Measurements from ENCODE around the gene PON3. TPM values are rescaled to one million over a fixed set of nuclear protein-coding genes. Genes with fewer than 3 reads are reported as not detected.

PON3 gene
- total RNA-seq, 1 experiment from 2014 or later: 1.2 TPM

DNA sequence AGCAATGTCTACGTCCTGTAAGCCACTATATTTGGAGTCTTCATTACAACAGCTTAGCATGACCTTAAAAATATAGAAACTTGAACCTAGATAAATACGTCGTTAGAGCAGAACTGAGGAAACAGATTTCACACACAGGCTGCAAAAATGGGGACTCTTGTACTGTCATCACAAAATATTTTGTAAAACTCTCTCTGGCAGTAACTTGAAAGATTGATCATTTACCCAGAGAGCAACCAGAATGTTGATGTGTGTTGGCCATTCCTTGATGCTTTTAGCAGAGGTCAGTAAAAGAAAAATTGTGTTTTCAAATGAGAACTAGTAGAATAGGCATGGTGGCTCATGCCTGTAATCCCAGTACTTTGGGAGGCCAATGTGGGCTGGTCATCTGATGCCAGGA, 57.3 kb downstream of the PON3 start:
- POLR2A ChIA-PET: no interaction called here
- Histone ChIP-seq H3K27ac (ENCODE audit: low read length) (no peak overlapping the region), H3K36me3 (ENCODE audit: control insufficient read depth, insufficient read depth, low read length) (no peaks in the 10 kb centered on the region; the same call in 1 of the 2 replicates), H3K4me3 (ENCODE audit: low read depth in 2 of 2, low read length in 2 of 2) (no peak overlapping the region), H3K9me3 (ENCODE audit: control insufficient read depth, insufficient read depth, low read depth, low read length) (no peaks in the 10 kb centered on the region), H3K27me3 (ENCODE audit: control insufficient read depth, insufficient read depth, low read length) (no peaks in the 10 kb centered on the region), H3K4me1 (ENCODE audit: control insufficient read depth, insufficient read depth, low read length) (no peaks in the 10 kb centered on the region)
- intact Hi-C loops (cut with micrococcal nuclease; ENCODE audit: unreplicated experiment): no loop called here
- CTCF ChIA-PET: no interaction called here
- no peak for ATAC-seq
- no peak for DNase-seq (ENCODE audit: low read depth, low spot score)
- TF ChIP-seq, protein P1, sequence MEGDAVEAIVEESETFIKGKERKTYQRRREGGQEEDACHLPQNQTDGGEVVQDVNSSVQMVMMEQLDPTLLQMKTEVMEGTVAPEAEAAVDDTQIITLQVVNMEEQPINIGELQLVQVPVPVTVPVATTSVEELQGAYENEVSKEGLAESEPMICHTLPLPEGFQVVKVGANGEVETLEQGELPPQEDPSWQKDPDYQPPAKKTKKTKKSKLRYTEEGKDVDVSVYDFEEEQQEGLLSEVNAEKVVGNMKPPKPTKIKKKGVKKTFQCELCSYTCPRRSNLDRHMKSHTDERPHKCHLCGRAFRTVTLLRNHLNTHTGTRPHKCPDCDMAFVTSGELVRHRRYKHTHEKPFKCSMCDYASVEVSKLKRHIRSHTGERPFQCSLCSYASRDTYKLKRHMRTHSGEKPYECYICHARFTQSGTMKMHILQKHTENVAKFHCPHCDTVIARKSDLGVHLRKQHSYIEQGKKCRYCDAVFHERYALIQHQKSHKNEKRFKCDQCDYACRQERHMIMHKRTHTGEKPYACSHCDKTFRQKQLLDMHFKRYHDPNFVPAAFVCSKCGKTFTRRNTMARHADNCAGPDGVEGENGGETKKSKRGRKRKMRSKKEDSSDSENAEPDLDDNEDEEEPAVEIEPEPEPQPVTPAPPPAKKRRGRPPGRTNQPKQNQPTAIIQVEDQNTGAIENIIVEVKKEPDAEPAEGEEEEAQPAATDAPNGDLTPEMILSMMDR (IDR thresholded peaks at IDR 0.05): no peak
- BruUV-seq (replicated peaks): no TSS peak
- in situ Hi-C loops (cut with HindIII; ENCODE audit: low pct_unique_long_range_greater_than_20kb, low sequenced_read_pairs): no loop called here

DNA sequence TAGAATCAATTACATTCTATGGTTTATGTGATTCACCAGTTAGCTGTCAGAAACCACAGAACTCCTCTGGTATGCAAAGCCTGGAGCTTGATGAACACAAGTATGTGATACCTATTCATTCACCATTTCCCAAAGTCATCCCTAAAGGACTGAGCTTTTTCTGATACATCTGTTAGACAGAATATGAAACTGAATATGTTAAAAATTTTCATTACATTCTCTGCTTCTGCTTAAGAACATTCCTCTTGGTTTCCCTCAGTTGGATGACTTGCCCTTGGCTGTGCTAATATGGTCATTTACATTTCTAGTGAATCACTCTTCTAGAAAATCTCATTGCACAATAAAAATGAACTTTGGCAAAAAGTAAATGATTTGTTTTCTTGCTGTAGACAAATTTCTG, 61.1 kb downstream of the PON3 start:
- H3K9me3 ChIP-seq (ENCODE audit: control insufficient read depth, insufficient read depth, low read depth, low read length): no peaks in the 10 kb centered on the region
- intact Hi-C loops (cut with micrococcal nuclease; ENCODE audit: unreplicated experiment) (no loop called here), in situ Hi-C loops (cut with HindIII; ENCODE audit: low pct_unique_long_range_greater_than_20kb, low sequenced_read_pairs) (no loop called here)
- ChIA-PET CTCF (no interaction called here), POLR2A (no interaction called here)
- no peak overlapping the region for H3K4me3 ChIP-seq (ENCODE audit: low read depth in 2 of 2, low read length in 2 of 2)
- TF ChIP-seq, protein P1 (IDR thresholded peaks at IDR 0.05): no peak
- TF ChIP-seq, protein P2, sequence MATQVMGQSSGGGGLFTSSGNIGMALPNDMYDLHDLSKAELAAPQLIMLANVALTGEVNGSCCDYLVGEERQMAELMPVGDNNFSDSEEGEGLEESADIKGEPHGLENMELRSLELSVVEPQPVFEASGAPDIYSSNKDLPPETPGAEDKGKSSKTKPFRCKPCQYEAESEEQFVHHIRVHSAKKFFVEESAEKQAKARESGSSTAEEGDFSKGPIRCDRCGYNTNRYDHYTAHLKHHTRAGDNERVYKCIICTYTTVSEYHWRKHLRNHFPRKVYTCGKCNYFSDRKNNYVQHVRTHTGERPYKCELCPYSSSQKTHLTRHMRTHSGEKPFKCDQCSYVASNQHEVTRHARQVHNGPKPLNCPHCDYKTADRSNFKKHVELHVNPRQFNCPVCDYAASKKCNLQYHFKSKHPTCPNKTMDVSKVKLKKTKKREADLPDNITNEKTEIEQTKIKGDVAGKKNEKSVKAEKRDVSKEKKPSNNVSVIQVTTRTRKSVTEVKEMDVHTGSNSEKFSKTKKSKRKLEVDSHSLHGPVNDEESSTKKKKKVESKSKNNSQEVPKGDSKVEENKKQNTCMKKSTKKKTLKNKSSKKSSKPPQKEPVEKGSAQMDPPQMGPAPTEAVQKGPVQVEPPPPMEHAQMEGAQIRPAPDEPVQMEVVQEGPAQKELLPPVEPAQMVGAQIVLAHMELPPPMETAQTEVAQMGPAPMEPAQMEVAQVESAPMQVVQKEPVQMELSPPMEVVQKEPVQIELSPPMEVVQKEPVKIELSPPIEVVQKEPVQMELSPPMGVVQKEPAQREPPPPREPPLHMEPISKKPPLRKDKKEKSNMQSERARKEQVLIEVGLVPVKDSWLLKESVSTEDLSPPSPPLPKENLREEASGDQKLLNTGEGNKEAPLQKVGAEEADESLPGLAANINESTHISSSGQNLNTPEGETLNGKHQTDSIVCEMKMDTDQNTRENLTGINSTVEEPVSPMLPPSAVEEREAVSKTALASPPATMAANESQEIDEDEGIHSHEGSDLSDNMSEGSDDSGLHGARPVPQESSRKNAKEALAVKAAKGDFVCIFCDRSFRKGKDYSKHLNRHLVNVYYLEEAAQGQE (IDR thresholded peaks at IDR 0.05; ENCODE audit: insufficient read depth in 1 of 2, low read depth in 2 of 2, low read length in 1 of 2): no peak
- TF ChIP-seq TCF7L2 (IDR thresholded peaks at IDR 0.05; ENCODE audit: low read depth, low read length) (no peak), SIN3A (IDR thresholded peaks at IDR 0.05; ENCODE audit: borderline replicate concordance, insufficient read depth, low read depth, low read length) (no peak), POLR2AphosphoS5 (IDR thresholded peaks at IDR 0.05; ENCODE audit: low read depth, low read length) (no peak)
- no peak for DNase-seq (ENCODE audit: low read depth, low spot score)
- no TSS peak for BruUV-seq (replicated peaks)
- H3K36me3 ChIP-seq (ENCODE audit: control insufficient read depth, insufficient read depth, low read length): no peaks in the 10 kb centered on the region; the same call in 1 of the 2 replicates
- no peaks in the 10 kb centered on the region for H3K27me3 ChIP-seq (ENCODE audit: control insufficient read depth, insufficient read depth, low read length)
- no peak overlapping the region for H3K27ac ChIP-seq (ENCODE audit: low read length)
- ATAC-seq: no peak
- no peaks in the 10 kb centered on the region for H3K4me1 ChIP-seq (ENCODE audit: control insufficient read depth, insufficient read depth, low read length)

DNA sequence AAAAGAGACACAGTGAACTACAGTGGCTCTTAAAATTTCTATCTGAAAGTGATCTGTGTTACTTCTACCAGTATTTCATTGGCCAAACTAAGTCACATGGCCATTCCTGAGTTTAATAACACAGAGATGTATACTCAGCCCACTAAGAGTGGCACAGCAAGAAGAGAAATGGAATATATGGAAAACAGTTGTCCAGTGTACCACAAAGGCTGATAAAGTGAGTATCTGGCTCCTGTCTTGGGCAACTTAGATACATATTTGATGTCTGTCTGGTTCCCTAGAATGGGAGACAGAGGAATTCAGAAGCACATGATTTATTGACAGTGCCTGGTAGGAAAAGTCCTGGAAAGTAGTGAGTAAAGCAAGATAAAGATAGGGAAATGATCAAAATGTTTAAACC, 61.7 kb downstream of the PON3 start:
- intact Hi-C loops (cut with micrococcal nuclease; ENCODE audit: unreplicated experiment): no loop called here
- DNase-seq (ENCODE audit: low read depth, low spot score): no peak
- in situ Hi-C loops (cut with HindIII; ENCODE audit: low pct_unique_long_range_greater_than_20kb, low sequenced_read_pairs): no loop called here
- no peaks in the 10 kb centered on the region; the same call in 1 of the 2 replicates for H3K36me3 ChIP-seq (ENCODE audit: control insufficient read depth, insufficient read depth, low read length)
- POLR2A ChIA-PET: no interaction called here
- no peak for ATAC-seq
- CTCF ChIA-PET: no interaction called here
- H3K27me3 ChIP-seq (ENCODE audit: control insufficient read depth, insufficient read depth, low read length): no peaks in the 10 kb centered on the region
- H3K4me1 ChIP-seq (ENCODE audit: control insufficient read depth, insufficient read depth, low read length): no peaks in the 10 kb centered on the region
- BruUV-seq (replicated peaks): no TSS peak
- H3K9me3 ChIP-seq (ENCODE audit: control insufficient read depth, insufficient read depth, low read depth, low read length): no peaks in the 10 kb centered on the region
- TF ChIP-seq TCF7L2 (IDR thresholded peaks at IDR 0.05; ENCODE audit: low read depth, low read length) (no peak), POLR2AphosphoS5 (IDR thresholded peaks at IDR 0.05; ENCODE audit: low read depth, low read length) (no peak), SIN3A (IDR thresholded peaks at IDR 0.05; ENCODE audit: borderline replicate concordance, insufficient read depth, low read depth, low read length) (no peak)
- TF ChIP-seq, protein P1 (IDR thresholded peaks at IDR 0.05): no peak
- TF ChIP-seq, protein P2 (IDR thresholded peaks at IDR 0.05; ENCODE audit: insufficient read depth in 1 of 2, low read depth in 2 of 2, low read length in 1 of 2): no peak
- H3K4me3 ChIP-seq (ENCODE audit: low read depth in 2 of 2, low read length in 2 of 2): no peak overlapping the region
- no peak overlapping the region for H3K27ac ChIP-seq (ENCODE audit: low read length)

All from Panc1 (cell line).